ENCODE results near the gene STKLD1.

- TF ChIP-seq ZNF274 (IDR thresholded peaks at IDR 0.05; ENCODE audit: low read depth, low read length): no peak
- TF ChIP-seq SUZ12 (IDR thresholded peaks at IDR 0.05; ENCODE audit: extremely low read depth, insufficient read depth, insufficient read length): no peak
- no peak for TF ChIP-seq YY1 (IDR thresholded peaks at IDR 0.05; ENCODE audit: insufficient read depth, insufficient read length)
Measured at GRCh38 chr9:133387680-133388079, 11.5 kb downstream of the STKLD1 start.
